ENCODE results near the gene DMC1.
"Not testable (repeated sequence)": the region's sequence is repeated elsewhere in the genome, so short reads cannot be mapped to it uniquely, and the experiment has no call there.

Gene DMC1

DNA sequence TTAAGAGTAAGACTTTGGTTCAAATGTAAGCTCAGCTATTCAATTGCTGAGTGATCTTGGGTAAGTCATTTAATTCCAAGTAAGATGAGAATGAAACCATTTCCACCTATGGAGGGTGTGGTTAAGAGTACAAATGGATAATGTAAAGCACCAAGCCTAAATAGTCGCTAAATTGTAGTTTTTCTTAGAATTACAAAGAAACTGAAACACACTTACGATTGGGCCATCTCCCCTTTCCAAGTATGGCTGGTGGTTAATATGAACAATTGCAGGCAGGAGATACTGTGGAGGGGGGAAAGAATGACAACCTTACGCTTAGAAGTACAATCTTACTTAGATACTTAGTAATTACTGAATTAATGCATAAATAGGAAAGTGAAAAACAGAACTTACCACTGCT lies 72.1 kb downstream of the DMC1 start:
- no peak for DNase-seq

- no peak for DNase-seq
These were observed 75.0 kb downstream of the DMC1 start for GRCh38 chr22:38494939-38495338.

DNA sequence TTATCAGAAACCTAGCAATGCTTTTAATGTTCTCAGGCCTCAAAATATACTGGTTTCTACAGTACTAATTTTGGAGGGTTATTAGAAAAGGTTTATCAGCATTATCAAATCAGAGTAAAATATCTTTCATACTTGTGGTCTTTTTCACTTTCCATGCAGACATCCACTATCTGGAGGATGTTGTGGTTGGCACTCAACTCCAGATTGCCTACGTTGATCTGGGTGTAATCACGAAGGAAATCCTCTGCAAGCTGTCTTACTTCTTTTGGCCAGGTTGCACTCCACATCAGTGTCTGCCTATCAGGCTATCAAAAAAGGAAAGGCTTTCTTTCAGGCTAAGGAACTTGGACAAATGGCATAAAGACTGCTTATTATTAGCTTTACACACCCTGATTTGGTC lies 75.5 kb downstream of the DMC1 start:
- DNase-seq = no peak

GRCh38 chr22:38491707-38492348 lies 78.2 kb downstream of the DMC1 start:
- DNase-seq = no peak

- no peak for DNase-seq
These were observed 79.1 kb downstream of the DMC1 start for GRCh38 chr22:38490915-38491314.

DNA sequence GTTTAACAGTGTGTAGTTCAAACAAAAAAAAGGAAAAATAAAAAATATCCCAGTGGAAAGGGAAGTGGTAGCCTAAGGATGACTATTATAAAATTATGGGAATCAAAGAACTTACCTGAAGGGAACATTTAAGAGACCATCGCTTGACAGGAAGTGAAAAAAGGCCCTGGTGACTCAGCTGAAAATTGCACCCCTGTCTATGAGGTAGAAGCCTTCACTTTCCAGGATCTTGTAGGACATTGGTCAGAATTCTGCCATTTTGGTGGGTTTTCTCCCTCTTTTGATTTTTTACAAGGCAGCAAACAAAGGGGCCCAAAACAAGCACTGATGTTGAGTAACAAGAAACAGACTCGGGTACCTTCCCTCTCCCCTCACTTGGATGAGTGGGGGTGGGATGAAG lies 79.5 kb downstream of the DMC1 start:
- DNase-seq = no peak

DNA sequence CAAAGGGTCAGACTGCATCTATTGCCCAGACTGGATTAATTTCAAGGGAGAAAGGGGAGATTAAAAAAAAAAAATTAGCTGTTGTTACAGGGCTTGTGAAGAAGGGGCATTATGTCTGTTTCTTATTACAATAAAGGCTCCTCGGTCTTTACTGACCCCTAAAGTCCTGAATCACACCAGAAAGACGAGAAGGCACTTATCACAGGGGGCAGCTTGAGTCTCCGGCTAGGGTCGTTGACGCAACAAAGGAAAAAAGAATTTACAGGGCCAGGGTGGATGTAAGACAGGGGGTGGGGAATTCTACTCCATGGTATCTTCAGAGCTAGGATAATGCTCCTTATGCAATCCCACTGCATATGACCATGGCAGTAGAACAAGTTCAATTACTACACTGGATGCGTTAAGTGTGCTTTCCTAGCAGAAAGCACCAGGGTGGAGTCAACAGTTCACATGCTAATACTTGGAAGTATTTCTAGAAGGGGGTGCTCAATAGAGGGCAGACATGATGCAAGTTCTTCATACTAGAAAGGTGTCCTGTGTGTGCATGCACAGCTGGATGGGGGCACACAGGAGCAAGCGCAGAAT lies 80.3 kb downstream of the DMC1 start:
- DNase-seq = no peak

DNA sequence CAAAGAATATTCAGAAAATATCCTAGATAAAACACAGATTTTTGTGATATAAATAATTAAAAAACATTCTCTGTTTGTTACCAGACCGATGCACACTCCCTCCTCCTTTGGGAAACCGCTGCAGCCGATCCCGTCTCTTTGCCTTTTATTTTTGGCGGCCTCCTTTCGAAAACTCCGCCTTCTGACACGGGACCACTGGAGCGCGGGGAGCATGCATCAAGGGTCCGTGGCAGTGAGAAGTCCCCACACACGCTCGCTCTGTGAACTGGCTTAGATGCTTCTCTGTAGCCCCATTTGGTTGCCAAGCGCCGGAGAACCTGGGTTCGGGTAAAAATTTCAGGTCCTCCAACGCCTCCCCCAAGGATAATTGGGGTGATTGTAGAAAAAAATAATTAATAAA lies 80.8 kb downstream of the DMC1 start:
- no peak for DNase-seq

DNA sequence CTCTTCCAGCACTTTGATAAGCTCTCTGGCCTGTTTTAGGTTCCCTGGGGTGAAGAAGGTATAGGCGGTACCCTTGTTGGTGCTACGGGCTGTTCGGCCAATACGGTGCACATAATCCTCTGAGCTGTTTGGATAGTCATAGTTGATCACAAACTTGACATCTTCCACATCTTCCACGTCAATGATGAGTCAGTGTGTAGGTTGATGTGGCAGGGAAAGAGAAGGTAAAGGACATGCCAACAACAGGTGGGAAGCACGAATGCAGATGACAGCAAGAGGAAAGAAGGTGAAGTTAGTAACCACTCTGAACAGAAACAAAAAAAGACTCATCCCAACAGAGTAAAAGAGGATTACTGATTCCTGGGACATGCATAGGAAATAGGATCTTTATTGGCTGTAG lies 82.0 kb downstream of the DMC1 start:
- no peak for DNase-seq

DNA sequence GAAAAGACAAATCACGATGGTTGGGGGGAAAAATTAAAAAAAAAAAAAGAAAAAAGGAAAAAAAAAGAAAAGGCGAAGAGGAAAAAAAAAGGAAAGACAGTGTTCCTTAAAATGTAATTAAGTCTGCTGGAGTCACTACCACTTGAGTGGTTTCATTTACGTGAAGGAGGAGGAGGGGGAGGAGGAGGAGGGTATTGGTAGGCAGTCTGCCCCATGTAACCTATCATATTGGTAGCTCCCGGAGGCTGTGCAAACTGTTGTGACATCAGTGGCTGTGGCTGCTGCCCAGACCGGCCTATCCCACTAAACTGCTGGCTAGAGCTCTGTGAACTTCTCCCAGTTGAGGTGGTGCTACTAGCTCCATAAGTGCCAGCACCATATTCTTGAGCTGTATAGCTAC lies 84.2 kb downstream of the DMC1 start:
- no peak for DNase-seq

- no peak for DNase-seq
These were observed 85.7 kb downstream of the DMC1 start for GRCh38 chr22:38484244-38484643.

DNA sequence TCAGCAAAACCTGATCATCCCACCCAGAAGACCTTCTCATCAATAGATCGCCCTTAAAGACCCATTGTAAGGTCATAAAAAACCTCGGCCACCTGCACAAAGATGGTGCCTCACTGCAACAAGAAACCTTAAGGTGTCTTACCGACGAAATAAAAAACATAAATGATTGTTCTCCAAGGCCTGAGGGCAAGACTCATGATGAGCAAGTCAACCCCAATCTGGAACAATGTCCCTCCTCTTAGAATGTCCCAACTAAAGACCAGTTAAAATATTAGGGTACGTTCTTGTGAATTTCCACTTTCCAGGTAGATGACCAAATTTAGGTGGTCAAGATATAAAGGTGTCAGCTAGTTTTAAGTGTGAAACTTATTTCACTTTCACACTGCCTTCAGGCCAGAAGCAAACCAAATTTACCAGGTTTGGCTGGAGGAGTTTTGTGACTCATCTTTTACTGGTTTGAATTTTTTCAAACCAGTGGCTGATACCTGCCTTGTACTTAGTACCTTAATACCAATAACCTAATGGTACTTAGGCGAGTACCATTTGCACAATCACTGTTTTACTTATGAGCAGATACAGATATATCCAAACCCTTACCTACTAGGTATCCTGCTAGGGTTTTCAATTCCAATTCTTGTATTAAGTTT lies 87.2 kb downstream of the DMC1 start:
- DNase-seq = no peak

GRCh38 chr22:38481871-38482332 lies 88.1 kb downstream of the DMC1 start:
- no peak for DNase-seq

DNA sequence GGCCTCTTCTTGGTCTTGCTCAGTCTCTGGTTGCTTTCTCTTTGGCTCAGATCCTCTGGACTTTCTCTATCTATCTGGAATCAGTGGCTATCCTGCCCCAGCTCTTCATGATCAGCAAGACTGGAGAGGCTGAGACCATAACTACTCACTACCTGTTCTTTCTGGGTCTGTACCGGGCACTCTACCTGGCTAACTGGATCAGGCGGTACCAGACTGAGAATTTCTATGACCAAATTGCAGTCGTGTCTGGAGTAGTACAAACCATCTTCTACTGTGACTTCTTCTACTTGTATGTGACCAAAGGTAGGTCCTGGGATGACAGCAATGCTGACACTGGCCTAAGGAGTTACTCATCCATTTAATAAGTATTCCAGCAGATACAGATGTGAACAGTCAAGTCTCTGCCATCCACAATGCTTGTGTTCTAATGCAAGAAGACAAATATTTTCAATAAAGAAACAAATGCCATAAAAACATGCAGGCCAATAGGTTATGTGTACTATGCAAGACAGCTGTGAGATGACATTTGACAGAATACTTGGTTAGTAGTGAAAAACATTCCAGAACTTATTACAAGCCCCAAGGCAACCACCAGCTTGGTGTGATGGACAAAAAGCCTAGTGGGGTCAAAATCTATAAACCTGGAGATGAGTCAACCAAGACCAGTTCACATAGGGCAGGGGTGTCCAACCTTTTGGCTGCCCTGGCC lies 88.7 kb downstream of the DMC1 start:
- DNase-seq = no peak

DNA sequence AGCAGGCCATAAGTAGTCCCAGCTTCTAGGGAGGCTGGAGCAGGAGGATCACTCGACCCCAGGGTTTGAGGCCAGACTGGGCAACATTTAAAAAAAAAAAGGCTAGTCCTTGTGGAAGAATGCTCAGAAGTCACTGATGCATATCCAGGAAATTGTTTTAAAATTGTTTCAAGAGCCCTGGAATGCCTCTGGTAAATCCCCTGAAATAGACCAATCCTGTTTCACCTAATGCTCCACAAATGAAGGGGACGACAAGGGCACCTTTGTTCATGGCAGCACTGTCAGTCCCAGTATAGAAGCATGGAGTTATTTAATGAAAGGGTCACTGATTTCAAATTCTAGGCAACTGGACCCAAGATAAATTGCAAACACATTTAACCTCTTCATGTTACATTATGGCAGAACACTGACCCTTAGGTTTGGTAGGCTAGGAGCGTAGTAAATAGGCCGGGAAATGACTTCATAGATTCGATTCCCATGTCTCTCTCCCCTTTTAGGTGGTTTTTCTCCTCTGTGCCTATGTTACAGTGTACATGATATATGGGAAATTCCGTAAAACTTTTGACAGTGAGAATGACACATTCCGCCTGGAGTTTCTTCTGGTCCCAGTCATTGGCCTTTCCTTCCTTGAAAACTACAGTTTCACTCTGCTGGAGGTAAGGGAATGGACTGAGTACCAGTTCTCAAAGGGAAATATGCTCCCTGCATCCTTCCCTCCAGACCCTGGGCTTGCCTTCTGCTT lies 90.7 kb downstream of the DMC1 start:
- no peak for DNase-seq

DNA sequence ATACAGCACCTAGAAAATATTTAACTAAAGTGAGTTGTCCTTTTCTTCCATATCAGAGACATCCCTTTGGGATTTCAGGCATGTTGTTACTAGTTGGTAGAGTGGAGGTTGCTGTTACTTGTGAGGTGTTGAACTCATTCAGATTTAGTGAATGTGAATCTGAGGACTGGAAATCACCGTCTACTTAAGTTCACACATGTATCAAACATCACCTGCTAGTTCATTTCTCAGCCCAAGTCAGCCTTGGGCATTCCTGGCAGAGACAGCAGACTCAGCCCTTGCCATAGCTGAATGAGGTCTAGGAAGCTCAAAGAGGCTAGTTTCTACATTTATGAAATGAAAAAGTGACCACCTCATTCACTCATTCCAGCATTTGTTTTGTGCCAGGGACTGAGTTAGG lies 92.4 kb downstream of the DMC1 start:
- DNase-seq = no peak

GRCh38 chr22:38474003-38474607 lies 95.9 kb downstream of the DMC1 start:
- DNase-seq = no peak

- no peak for DNase-seq
These were observed 98.7 kb downstream of the DMC1 start for GRCh38 chr22:38471237-38471636.

GRCh38 chr22:38470179-38470578 lies 99.8 kb downstream of the DMC1 start:
- DNase-seq = not testable (repeated sequence)

DNA sequence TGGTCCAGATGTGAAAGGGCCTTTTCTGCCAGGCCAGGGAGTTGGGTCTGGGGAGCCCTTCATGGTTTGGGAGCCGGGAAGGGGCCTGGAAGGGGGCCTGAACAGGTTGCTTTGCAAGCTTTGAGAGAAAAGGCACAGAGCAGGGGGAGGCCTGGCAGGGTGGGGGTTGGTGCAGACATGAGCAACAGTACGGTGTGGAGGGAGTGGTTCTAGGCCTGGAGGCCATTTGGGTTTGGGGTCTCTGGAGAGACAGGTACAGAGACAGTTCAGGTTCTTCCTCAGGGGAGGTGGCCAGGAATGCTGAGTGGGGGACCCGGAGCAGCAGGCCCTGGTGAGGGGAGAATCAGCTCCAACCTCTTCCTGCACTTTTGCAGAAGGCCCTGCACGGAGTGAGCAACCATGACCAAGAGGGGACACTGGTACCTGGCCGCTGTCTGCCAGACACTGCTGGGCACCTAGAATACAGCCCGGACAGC lies 100.6 kb downstream of the DMC1 start:
- no peak for DNase-seq
